Measurements from ENCODE around the gene CCDC91. TPM values are rescaled to one million over a fixed set of nuclear protein-coding genes. Genes with fewer than 3 reads are reported as not detected.

CCDC91 gene
- total and polyA plus RNA-seq, 2 of the 4 experiments (the other 2 are of a cell fraction) = 8.6 to 14.7 TPM

DNA sequence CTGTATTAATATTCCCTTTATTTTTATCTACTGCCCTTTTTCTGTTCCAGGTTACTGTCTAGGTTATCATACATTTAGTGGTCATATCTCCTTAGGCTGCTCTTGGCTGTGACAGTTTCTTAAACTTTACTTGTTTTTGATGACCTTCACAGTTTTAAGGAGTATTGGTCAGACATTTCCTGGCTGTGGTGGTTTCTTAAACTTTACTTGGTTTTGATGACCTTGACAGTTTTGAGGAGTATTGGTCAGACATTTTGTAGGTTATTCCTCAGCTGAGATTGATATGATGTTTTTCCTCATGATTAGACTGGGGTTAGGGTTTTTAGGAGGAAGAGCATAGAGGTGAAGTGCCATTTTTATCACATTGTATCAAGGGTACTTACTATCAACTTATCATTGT is 36.4 kb downstream of the CCDC91 start:
- H2BK5ac ChIP-seq (ENCODE audit: low read depth, low read length, poor library complexity, severe bottlenecking) = no peak overlapping the region
- H2BK20ac ChIP-seq (ENCODE audit: low read depth, low read length) = no peak overlapping the region
- no peaks in the 10 kb centered on the region for H3K9me1 ChIP-seq (ENCODE audit: insufficient read depth, low read length)
- no peak overlapping the region for H2BK15ac ChIP-seq (ENCODE audit: low read depth, low read length)
- H3K27me3 ChIP-seq (ENCODE audit: control insufficient read depth, insufficient read depth, low read length) = no peaks in the 10 kb centered on the region
- H3K14ac ChIP-seq (replicated peaks; ENCODE audit: low read depth, low read length) = no peak overlapping the region
- no peak overlapping the region for H3K4me3 ChIP-seq (ENCODE audit: insufficient read depth, low read depth, low read length)
- intact Hi-C loops (cut with micrococcal nuclease) (no loop called here), in situ Hi-C loops (cut with MboI; ENCODE audit: low sequenced_read_pairs) (no loop called here), dilution Hi-C loops (cut with HindIII; ENCODE audit: low sequenced_read_pairs, unreplicated experiment) (no loop called here)
- H4K20me1 ChIP-seq (ENCODE audit: insufficient read depth, low read length) = no peaks in the 10 kb centered on the region
- POLR2A ChIA-PET (ENCODE audit: unreplicated experiment) = no interaction called here
- H3K79me1 ChIP-seq (ENCODE audit: low read depth in 1 of 2, low read length in 2 of 2) = peaks cover 0 to 14% of the 10 kb centered on the region in 2 experiments; a peak in 2 of 4 replicates
- DNase-seq = no peak
- H4K8ac ChIP-seq (ENCODE audit: low read depth in 2 of 2, low read length in 2 of 2) = no peak overlapping the region
- no peaks in the 10 kb centered on the region for H3K9me3 ChIP-seq (ENCODE audit: control insufficient read depth, insufficient read depth, low read length)
- H3K4ac ChIP-seq (ENCODE audit: low read depth, low read length) = no peak overlapping the region
- H3K56ac ChIP-seq (ENCODE audit: extremely low read depth, insufficient read depth, low read length) = no peak overlapping the region
- H2BK120ac ChIP-seq (ENCODE audit: low read depth, low read length) = no peak overlapping the region
- H2AK5ac ChIP-seq (ENCODE audit: low read depth, low read length) = no peak overlapping the region
- no peak overlapping the region for H3K4me2 ChIP-seq (ENCODE audit: low read depth, low read length)
- H2AFZ ChIP-seq (replicated peaks; ENCODE audit: low read length, poor library complexity) = no peak overlapping the region
- no peak overlapping the region for H2AK9ac ChIP-seq (replicated peaks; ENCODE audit: low read depth, low read length, poor library complexity)
- H3K23ac ChIP-seq (ENCODE audit: low read depth, low read length) = no peak overlapping the region
- no peak overlapping the region for H3K9ac ChIP-seq (ENCODE audit: low read depth, low read length)
- TF ChIP-seq RFX5 (IDR thresholded peaks at IDR 0.05; ENCODE audit: low read depth, low read length) = no peak
- TF ChIP-seq MAFK (IDR thresholded peaks at IDR 0.05; ENCODE audit: low read depth, low read length) = peak; percentile 54
- TF ChIP-seq CEBPB (IDR thresholded peaks at IDR 0.05; ENCODE audit: low read depth, low read length) = no peak
- no peak for TF ChIP-seq MAZ (IDR thresholded peaks at IDR 0.05; ENCODE audit: borderline replicate concordance, low read depth, low read length)
- TF ChIP-seq, protein P1, sequence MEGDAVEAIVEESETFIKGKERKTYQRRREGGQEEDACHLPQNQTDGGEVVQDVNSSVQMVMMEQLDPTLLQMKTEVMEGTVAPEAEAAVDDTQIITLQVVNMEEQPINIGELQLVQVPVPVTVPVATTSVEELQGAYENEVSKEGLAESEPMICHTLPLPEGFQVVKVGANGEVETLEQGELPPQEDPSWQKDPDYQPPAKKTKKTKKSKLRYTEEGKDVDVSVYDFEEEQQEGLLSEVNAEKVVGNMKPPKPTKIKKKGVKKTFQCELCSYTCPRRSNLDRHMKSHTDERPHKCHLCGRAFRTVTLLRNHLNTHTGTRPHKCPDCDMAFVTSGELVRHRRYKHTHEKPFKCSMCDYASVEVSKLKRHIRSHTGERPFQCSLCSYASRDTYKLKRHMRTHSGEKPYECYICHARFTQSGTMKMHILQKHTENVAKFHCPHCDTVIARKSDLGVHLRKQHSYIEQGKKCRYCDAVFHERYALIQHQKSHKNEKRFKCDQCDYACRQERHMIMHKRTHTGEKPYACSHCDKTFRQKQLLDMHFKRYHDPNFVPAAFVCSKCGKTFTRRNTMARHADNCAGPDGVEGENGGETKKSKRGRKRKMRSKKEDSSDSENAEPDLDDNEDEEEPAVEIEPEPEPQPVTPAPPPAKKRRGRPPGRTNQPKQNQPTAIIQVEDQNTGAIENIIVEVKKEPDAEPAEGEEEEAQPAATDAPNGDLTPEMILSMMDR (conservative IDR thresholded peaks at IDR 0.05; ENCODE audit: low read depth, low read length) = no peak
- no peak overlapping the region for H4K5ac ChIP-seq (ENCODE audit: low read depth, low read length)
- BruUV-seq (replicated peaks) = no TSS peak
- no peak overlapping the region for H3K27ac ChIP-seq (ENCODE audit: insufficient read depth, low read length)
- no peak overlapping the region for H3K18ac ChIP-seq (ENCODE audit: low read depth, low read length)
- no peaks in the 10 kb centered on the region for H3K4me1 ChIP-seq (ENCODE audit: control insufficient read depth, insufficient read depth, low read length)
- no peak overlapping the region for H4K91ac ChIP-seq (ENCODE audit: insufficient read depth, low read depth, low read length)
- CTCF ChIA-PET = no interaction called here
- 0 out of 2 replicates have a peak, but pooled peaks cover 1% of the 10 kb centered on the region for H3K36me3 ChIP-seq (ENCODE audit: control insufficient read depth, insufficient read depth, low read length)
- no peak for ATAC-seq (ENCODE audit: low read depth)

Measured in IMR-90 (cell line).